ENCODE data around the gene HOXC9.

HOXC9 gene

DNA sequence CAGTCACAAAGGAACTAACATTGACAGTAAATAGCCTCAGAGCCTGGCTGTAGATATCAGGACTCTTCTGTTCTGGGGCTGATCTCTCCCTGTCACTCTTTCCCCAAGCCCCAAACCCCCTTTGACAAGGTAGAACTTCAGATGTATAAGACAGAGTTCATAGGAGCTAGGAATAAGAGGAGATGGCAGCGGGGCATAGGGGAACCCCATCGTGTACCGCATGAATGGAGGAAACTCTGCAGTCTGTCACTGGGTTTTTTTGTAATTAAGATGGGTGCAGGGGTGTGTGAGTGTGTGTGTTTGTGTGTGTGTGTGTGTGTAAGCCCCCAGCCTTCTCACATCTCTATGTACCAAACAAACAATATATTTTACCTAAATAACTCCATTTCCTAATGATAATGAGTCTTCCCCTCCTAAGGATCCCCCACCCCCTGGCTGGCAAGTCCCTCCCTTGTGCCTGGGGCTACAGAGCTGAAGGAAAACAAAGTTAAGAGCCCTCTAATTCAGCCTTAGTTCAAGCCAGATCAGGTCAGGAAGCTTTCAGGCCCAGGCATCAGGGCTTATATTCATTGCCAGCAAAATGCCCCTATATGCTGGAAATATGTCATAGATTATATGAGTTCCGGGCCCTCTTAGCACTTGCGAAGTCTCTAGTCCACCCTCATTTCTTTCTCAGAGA is 44.6 kb downstream of the HOXC9 start:
- no peak for DNase-seq

DNA sequence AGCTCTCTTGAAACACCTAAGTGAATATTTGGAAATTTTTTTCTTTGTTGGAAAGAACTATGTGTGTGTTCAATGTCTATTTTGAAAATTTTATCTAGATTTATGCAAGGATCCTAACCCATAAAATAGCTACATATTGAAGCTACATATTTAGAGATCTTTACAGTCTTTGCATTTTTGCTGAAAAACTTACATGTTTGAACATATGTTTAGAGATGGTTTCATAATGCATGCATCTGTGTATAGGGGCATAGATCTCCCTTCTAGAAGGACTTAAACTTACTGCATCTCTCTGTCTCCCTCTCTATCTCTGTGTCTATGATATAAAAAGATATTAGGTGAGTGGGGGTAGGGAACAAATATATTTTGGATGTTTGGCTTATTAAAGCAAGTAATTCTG is 45.4 kb downstream of the HOXC9 start:
- DNase-seq = no peak

DNA sequence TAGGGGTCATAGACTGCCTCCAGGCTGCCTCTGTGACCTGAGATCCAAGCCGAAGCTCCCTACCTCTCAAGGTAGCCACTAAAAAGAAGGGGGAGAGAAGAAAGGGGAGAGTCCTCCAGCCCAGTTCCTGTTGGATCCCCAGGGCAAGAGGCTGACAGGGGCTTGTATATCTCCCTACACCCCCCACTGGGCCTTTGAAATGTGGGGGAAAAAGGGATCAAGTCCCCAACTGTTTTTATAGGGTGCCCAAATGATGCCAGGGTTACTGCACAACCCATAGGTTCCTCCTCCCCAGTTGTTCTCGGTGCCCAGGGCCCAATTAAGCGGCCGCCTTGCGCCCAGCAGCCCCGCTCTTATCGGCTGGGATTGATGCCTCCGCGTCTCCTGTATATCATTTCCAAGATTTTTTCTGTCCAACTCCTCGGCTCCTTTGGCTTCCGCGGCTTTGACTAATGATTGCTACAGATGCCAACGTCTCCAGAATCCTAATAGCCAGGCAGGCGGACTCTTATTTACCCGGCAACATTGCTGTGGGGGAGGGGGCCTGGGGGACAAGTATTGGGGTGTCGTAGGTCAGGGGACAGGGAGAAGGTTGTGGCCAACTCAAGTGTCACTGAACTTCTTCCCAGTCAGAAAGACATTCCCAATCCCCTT is 46.0 kb downstream of the HOXC9 start:
- no peak for DNase-seq

DNA sequence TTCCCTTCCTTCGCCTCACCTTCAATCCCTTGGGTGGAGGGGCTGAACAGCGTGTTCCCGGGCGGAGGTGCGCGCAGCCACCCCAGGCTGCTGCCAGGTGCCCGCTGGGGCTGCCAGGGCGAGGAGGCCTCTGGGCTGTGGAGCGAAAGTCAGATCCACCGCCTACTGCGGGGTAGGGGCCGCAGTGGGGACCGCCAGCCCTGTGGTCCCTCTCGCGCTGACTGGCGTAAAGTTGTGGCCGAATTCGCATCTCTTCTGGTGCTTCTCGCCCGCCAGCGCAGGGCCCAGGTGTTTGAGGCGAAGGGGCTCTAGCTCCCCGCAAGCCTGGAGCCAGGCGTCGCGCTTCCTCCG is 46.8 kb downstream of the HOXC9 start:
- no peak for DNase-seq

DNA sequence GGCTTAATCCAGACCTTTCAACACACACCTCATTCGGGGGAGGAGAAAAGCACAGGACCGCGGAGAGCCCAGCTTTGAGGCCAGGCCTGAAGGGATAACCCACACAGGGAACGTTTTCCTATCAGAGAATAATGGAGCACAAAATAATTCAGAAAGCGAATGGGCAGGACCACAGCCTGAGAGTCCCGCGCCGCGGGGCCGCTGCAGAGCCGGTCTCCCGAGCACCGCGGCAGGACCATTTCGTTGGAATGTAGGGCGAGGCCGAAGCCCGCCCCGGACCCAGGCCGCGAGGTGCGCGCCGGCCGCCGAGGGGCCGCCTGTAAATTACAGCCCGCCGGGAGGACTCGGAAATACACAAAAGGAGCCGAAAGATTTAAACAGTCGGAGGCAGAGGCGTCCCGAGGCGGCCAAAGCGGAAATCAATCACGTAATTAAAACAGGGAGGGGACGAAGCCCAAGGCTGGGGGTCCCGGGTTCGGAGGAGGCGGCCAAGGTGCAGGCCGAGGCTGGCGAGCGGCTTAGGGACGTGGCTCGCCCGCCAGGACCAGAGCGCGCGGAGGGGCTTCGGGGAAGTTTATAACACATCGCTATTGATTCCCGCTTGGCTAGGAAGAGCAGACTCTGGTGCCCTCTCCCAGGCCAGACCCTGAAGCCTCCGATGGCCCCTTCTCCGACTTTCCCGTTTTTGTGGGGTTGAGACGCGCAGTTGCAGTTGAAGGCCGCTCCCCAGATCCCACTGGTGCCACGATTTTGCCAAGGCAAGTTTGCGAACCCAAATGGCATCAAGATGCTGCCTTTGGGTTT is 47.4 kb downstream of the HOXC9 start:
- DNase-seq = no peak

DNA sequence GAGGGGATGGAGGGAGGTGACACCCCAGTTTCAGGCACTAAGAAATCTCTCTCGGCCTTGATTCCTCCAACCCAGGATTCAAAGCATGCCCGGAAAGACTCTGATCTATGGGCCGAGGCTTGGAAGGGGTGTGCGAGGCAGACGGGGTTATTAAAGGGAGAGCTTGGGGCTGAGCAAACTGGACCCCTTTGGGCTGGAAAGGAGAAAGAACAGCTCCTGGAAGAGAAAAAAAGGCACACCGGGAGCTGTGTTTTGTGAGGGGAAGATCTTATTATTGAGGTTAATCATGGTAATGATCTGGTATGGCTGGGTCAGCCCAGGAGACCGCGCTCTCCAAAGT is 48.0 kb downstream of the HOXC9 start:
- DNase-seq = no peak

DNA sequence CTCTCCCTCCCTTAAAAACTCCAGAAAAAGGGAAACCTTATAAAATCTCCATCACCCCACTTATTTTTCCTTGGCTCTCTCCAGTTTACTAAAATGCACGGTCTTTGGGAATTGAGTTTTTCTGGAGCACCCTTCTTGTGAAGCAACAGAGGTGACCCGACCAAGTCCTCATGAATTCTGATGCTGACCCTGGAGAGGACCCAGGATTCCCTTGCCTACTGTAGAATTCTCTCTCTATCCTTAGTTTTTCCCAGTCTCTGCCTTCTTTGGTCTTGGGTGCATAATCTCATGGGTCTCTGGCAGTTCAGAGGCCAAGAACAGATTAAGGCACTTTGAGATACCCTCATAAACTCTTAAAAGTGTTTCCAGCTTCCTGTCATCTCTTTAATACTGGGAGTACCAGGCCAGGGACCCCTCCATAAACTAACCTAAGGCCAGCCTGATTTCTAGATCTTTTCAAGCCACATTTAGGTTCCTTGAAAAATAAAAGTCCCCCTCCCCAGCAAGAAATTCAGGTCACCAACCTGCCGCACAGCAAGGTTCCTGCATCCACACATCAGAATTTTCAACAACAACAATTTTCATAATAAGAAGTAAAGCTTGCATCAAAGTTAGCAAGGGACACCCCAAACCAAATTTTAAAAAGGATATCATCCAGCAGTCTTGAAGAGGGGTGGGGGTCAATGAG is 48.6 kb downstream of the HOXC9 start:
- no peak for DNase-seq

DNA sequence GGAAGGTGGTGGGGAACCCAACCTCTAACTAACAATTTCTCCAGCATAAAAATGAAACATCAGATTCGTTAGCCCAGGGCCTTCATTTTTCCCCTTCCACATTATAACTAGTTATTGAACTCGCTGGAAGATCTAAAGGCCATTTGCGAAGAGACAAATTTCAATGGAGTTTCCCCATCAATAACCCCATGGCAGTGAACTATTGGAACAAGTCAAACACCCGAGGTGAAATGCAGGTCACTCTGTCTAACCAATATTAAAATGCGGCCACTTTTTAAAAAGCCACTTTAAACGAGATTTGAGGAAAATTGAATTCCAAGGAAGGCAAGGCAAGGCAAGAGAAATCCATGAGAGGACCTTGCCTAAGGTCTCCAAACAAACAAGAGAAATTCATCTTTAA is 49.1 kb downstream of the HOXC9 start:
- no peak for DNase-seq

DNA sequence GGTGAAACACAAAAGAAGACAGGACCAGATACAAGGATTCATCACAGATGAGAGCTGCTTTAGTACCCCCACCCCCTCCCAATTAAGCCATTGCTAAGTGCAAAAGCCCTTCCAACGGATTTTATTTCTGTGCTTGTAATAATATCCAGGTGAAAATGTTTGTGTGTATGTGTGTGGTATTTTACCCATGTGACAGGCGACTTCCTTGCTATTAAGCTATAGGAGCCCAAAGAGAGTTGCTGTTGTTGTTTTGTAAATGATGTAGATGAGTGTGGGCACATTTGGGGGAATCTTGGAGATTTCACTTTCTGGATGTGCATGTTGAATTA is 50.5 kb downstream of the HOXC9 start:
- DNase-seq = no peak

DNA sequence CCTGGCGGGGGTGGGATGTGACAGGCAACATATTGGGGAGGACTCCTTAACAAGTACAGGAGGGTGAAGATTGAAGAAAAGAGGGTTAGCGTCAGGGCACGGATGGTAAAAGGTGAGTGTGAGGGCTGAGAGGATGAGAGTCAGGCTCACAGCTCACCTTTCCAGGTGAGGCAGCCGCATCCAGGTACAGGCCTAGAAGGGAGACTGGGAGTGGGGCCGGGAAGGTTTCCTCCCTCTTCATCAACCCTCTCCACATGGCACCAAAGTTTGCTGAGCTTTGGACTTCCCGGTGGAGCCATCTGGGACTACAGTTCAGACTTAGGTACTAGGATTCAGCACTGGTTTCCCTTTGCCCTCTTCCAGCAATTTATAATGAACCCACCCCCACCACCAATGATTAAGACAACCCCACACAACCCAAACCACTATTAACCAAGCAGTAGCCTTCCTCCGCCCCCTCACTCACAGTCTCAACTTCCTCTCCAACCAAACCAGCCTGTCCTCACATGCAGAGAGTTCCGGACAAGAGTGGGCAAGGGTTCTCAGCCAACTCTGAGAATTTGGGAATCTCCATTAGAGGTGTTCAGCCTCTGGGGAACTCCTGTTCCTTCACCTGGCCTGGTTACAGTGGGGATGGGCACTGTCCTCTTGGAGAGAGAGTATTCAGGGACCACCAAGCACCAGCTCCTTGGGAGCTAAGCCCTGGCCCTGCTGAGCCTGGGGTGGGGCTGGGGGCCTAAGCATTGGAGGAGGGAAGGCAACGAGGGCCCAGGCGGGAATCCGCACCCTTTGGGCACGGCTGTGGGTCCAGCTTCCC is 51.3 kb downstream of the HOXC9 start:
- no peak for DNase-seq

DNA sequence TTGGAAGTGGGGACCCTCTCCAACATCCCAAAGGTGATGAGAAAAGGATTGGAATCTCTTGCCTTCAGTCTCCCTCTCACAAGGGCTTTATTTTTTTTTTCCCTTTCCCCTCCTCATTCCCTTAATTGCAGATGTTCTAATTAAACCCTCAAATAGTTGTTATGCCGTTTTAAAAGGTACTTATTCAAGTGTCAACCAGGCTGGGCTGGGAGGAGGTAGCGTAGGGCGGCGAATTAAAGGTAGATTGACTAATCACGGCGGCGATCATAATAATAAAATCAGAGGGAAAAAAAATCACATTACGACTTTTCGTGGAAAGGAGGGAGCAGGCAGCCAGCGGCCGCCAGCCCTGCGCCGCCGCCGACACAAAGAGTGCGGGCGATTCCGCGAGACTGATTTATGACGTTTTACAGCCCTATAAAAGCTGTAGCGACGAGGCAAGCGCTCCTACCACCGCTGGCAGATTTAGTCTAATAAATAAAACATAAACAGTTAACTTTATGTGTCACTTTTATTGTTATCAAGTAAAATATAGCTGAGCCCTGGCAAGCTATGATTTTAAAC is 52.0 kb downstream of the HOXC9 start:
- no peak for DNase-seq

DNA sequence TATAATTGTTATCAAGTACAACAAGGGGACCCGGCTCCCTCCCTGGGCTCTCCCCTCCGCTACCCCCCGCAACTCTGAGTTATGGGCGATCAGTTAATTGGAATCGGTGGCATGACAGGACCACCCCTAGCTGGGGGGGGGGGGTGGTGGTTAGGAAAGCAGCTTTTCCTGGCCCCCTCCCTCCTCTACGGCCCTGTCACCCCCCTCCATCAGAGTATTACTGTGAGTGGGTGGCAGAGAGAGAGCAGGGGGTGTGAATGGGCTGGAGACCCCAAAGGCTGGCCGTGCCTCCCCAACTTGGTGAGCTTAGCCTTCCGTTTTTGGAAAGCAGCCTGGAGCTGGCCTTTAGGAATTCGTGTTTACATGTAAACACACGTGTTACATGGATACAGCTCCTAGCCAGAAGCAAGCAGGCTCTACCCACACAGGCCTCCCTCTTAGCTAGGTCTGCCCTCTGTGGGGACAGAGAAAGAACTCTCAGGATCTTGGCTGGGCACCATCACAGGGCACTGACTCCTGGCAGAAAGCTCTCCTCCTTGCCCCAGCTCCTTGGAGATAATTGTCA is 52.6 kb downstream of the HOXC9 start:
- no peak for DNase-seq
